GM08714 (cell line): ENCODE measurements around the gene SH2D5.

Experiments
- H3K4me3 ChIP-seq: fragments of 200-500 bp; sonication (Bioruptor generic); 2 replicates; pipeline ENCODE4 v1.5.1; 2014; ENCODE audit warnings: mild to moderate bottlenecking, low read length, inconsistent platforms
- ZNF274 ChIP-seq: IDR thresholded peaks from 2 replicates; pipeline ENCODE4 v1.6.1; 2012; ENCODE audit warnings: mild to moderate bottlenecking, low read depth, low read length

The SH2D5 gene

GRCh38 chr1:20732071-20732587 is 374 bp downstream of the SH2D5 start:
- peak overlapping the region; percentile 67; the same call in 1 of the 2 replicates for H3K4me3 ChIP-seq
- no peak for TF ChIP-seq ZNF274

GRCh38 chr1:20731057-20731991 is 1.2 kb downstream of the SH2D5 start:
- H3K4me3 ChIP-seq = peak overlapping the region; percentile 44; the same call in 1 of the 2 replicates
- no peak for TF ChIP-seq ZNF274

- no peak overlapping the region for H3K4me3 ChIP-seq
- TF ChIP-seq ZNF274 = no peak
Measured at GRCh38 chr1:20730690-20731056, 1.8 kb downstream of the SH2D5 start.

GRCh38 chr1:20729990-20730689 is 2.4 kb downstream of the SH2D5 start:
- H3K4me3 ChIP-seq = no peak overlapping the region
- TF ChIP-seq ZNF274 = no peak

GRCh38 chr1:20729155-20729931 is 3.2 kb downstream of the SH2D5 start:
- no peak for TF ChIP-seq ZNF274
- H3K4me3 ChIP-seq = no peak overlapping the region

GRCh38 chr1:20728371-20729154 is 3.9 kb downstream of the SH2D5 start:
- H3K4me3 ChIP-seq = no peak overlapping the region
- TF ChIP-seq ZNF274 = no peak

- no peak for TF ChIP-seq ZNF274
- no peak overlapping the region for H3K4me3 ChIP-seq
Measured at GRCh38 chr1:20727746-20728316, 4.7 kb downstream of the SH2D5 start.

GRCh38 chr1:20726932-20727745 is 5.4 kb downstream of the SH2D5 start:
- TF ChIP-seq ZNF274 = no peak
- H3K4me3 ChIP-seq = no peak overlapping the region

- no peak for TF ChIP-seq ZNF274
- no peak overlapping the region for H3K4me3 ChIP-seq
Measured at GRCh38 chr1:20726118-20726911, 6.2 kb downstream of the SH2D5 start.

- H3K4me3 ChIP-seq = no peak overlapping the region
- TF ChIP-seq ZNF274 = no peak
Measured at GRCh38 chr1:20725189-20726117, 7.0 kb downstream of the SH2D5 start.
